HG03060 (cell line): ENCODE data around the gene ZEB2.
"Not testable (repeated sequence)": the region's sequence is repeated elsewhere in the genome, so short reads cannot be mapped to it uniquely, and the experiment has no call there.

Experiments used
- ATAC-seq: cut with Tn5 transposase; IDR thresholded peaks from one replicate; pipeline ENCODE4 v1.9.1; 2021; ENCODE audit warnings: low read depth, moderate number of reproducible peaks; ENCODE audit not compliant: unreplicated experiment

Gene ZEB2

GRCh38 chr2:144364944-144365738, 154.8 kb downstream of the ZEB2 start:
- no peak for ATAC-seq

DNA sequence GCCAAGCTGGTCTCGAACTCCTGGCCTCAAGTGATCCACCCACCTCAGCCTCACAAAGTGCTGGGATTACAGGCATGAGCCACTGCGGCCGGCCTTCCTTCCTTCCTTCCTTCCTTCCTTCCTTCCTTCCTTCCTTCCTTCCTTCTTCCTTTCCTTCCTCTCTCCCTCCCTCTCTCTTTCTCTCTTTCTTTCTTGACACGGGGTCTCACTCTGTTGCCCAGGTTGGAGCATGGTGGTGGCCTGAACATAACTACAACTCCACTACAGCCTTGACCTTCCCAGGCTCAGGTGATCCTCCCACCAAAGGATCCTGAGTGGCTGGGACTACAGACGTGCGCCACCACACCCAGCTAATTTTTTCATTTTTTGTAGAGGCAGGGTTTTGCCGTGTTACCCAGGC, 155.7 kb downstream of the ZEB2 start:
- ATAC-seq = not testable (repeated sequence)

DNA sequence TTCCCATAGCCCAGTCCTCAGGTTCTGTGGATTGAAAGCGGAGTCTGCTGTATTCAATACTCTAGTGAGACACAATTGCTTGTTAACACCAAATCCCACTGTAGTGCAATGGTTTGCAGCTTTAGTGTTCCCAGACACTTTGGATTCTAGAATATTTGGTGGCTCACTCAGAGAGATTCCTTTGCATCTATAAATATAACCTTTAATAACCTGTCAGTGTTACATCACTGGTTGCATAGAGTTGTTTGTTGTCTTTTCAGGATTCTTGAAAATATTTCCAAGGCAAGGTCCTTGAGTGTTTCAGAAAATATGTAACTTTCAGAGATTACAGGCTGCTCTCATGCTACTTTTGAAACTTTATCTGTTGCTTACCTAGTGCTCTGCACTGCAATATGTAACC, 157.5 kb downstream of the ZEB2 start:
- ATAC-seq = no peak

DNA sequence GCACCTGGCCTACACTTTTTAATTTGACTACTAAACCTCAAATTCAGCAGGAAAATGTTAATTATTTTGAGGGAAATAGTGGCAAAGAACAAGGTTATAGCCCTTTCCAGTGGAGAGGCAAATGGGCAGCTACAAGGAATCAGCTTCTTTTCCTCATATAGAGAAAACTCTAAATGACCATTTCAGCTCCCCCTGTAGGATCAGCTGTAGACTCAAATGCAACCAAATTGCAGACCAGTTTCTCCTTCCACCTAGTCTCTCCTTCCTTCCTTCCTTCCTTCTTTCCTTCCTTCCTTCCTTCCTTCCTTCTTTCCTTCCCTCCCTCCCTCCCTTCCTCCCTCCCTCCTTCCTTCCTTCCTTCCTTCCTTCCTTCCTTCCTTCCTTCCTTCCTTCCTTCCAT, 158.2 kb downstream of the ZEB2 start:
- no peak for ATAC-seq

GRCh38 chr2:144359684-144360083, 160.2 kb downstream of the ZEB2 start:
- ATAC-seq = no peak

DNA sequence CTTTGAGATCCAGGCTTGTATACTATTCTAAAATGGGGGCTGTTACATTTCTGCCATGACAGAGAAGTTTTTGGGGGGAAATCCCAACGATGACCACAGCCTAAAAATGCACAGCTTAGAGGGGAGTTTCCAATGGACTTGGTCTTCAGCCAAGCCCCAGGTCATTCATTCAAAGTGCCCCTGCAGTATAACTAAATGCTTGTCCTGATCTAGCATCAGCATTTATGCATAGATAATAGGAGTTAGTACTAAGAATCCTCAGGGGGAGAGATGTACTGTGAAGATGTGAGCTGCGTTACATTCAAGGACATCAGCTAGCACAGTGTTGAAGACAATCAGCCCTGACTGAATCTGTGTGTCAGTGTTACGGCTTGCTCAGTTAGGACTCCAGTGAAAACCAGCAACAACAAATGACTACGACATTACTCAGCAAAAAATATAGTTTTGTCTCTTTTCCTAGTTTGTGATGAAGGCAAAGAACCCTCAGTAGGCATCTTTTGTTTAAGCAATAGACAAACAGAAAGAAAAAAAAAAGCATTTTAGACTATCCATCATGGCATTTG, 160.9 kb downstream of the ZEB2 start:
- ATAC-seq = peak; percentile 49

- no peak for ATAC-seq
These were observed 161.4 kb downstream of the ZEB2 start for GRCh38 chr2:144358374-144358964.

GRCh38 chr2:144357623-144358373, 162.1 kb downstream of the ZEB2 start:
- peak; percentile 73 for ATAC-seq

DNA sequence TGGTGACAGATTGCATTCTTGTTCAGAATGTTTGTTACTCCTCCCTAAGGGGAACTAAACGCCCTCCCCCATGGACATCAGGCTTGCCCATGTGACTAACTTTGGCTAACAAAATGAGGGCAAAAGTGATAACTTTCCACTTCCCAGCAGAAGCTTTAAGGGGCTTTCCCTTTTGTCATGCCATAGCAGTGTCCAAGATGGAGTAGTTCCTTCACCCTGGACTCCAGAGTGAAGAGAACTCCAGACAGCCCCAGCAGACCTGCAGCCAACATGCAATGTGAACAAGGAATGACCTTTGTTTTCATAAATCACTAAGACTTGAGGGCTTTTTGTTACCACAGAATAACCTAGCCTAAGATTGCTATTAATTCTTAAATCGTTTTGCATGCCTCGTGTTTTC, 163.5 kb downstream of the ZEB2 start:
- ATAC-seq = no peak

DNA sequence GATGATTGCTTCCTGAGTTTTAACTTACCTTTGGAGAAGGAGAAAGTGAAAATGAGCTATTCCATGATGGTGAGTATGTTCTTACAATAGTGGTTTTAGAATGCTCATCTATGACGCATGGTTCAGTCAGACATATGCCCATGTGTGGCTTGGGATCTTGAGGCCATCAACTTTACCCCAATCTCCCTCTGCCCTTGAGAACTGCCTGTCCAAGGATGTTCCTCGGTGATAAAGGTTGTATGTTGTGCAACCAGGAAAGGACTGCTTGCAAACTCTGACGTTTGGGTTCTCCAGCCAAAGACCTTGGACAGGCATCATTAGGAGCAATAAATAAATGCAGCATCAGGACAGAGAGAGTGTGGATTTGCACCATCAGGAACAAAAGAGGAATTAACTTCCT, 165.0 kb downstream of the ZEB2 start:
- no peak for ATAC-seq

GRCh38 chr2:144351687-144352086, 168.2 kb downstream of the ZEB2 start:
- ATAC-seq = no peak

DNA sequence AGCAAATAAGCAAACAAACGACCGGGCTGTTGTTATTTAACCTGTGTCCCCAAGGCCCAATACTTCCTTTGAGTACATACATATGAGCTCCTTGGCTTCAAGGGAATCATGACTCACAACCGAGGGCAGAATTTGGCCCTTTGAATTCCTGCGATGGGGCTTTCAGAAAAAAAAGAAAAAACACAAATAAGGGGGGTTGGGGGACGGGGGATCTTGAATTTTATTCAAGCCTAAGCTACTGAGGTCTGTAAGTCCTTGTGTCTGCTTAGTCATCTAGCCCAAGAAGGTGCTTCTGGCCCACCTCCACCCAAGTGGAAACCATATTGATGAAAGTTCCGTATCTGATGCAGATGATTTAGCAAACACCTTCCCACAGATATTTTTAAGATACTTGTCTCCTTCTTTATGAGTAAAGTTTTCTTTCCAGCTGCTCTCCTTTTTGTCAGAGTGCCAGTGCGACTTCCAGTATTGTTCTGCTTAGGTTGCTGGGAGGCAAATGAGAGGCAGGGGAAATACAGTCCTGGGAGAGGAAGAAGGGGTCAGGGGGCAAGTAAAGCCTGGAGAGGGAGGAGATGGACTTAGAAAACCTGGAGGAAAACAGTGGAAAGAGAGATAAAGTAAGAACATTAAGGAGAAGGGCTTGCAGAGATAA, 169.6 kb downstream of the ZEB2 start:
- ATAC-seq = no peak

DNA sequence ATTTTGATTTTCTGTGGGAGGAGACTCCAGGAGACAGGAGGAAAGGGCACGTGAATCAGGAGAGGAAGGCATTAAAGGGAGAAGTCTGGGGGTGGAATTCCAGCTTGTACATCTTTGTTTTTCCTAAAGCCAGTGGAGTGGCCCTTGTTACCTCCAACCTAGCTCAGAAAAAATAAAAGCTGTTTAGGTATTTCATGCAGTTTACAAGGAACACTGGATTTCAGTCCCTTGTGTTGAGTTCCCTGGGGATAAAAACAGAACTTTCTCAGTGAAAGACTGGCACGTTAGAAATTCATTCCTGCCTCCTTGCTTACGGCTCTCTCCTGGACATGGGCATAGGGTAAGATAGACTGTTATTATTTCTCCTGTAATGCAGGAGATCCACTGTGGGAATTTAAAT, 170.2 kb downstream of the ZEB2 start:
- ATAC-seq = no peak

- ATAC-seq = no peak
These were observed 171.1 kb downstream of the ZEB2 start for GRCh38 chr2:144348846-144349245.

DNA sequence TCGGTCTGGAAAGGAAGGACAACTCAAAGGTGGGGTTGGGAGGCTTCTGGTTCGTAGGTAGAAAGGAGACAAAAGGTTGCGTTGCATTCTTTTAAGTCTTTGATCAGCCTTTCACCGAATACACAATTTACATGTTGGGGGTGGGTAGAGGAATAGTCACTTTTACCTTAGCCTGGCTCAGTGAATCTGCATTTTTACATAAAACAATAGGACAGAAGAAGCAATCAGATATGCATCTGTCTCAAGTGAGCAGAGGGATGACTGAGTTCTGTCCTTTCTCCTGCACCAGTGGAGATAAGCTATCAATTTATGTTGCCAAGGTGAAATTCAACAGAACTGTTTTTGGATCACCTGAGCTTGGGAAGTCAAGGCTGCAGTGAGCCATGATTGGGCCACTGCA, 173.7 kb downstream of the ZEB2 start:
- ATAC-seq = no peak

- no peak for ATAC-seq
These were observed 176.8 kb downstream of the ZEB2 start for GRCh38 chr2:144343145-144343544.

DNA sequence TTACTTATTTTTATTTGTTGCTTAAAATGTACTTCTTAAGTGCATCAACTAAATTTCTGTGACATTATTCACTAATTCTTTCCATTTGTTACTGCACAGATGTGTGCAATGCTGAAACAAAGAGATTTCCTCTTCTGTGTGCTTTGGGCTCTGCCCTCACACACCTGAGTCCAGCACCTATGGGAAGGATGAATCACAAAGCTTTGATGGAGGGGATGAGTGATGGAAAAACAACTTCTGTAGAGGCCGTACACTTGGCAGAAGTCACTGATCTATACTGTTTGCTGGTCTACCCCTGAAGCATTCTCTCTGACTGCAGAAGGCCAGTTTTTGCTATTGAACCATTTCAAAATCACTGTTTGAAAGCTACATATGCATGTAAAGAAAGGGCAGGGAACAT, 178.4 kb downstream of the ZEB2 start:
- ATAC-seq = no peak

GRCh38 chr2:144339048-144339447, 180.9 kb downstream of the ZEB2 start:
- ATAC-seq = no peak

DNA sequence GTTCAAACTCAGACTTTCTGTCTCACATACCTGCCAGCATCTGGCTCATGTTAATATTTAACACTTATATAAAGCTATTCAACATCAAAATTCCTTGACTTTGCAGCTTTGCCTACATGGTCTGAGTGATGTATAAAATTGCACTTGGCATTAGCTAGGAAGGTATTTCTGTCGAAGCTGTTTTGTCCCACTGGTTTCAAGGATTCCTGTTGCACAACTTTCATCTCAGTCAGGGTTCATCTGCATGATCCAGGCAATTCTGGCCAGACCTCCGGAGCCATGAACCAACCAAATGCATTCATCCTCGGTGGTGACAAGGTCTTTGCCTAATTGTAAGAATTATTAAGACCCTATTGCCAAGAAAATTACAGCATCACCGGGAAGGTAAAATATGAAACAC, 185.4 kb downstream of the ZEB2 start:
- ATAC-seq = no peak
